Forelimb muscle (tissue), 1 donor: Measurements from ENCODE around the gene PTPRH. TPM values are rescaled to one million over a fixed set of nuclear protein-coding genes. Genes with fewer than 3 reads are reported as not detected.
"Not testable (repeated sequence)": the region's sequence is repeated elsewhere in the genome, so short reads cannot be mapped to it uniquely, and the experiment has no call there.

ENCODE experiments used
- DNase-seq: peaks from one replicate; pipeline ENCODE4 v3.0.0-alpha.2; 2013; ENCODE audit warnings: low read depth
- polyA plus RNA-seq: library from polyadenylated mRNA; unstranded; fragments of 120-200 nt; gene quantifications from one replicate; pipeline ENCODE4 v1.2.1, GENCODE V29; 2013; ENCODE audit not compliant: insufficient read length

The PTPRH gene
- polyA plus RNA-seq, 1 donor = 0.11 TPM

DNA sequence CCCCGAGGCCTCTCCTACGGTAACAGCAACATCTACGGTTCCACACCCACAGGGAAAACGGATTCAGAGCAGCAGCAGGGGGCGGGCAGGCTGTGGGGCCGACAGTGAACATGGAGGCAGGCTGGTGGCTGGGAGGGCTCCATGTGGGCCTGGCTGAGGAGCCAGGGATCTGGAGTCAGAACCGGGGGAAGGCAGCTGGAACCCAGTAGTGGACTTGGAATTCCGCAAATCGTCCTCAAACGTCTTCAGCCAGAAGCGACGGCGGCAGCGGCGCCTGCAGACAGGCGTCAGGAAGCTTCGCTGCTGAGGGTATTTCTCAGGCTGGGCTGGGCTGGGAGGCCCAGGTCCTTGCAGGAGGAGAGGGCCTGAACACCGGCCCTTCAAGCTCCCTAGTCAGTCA is 17.5 kb upstream of the PTPRH start:
- no peak for DNase-seq

DNA sequence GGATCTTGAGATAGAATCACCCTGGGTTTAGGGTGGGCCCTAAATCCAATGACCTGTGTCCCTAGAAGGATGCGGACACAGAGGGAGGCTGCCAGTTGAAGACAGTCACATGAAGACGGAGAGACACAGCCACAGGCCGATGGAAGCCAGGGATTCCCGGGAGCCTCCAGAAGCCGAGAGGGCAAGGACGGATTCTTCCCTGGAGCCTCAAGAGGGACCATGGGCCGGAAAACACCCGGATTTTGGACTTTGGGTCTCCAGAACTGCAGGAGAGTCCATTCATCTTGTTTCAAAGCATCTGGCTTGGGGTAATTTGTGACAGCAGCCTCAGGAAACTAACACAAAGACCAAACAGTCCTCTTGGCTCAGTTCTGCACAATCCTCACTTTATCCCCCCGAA is 17.0 kb upstream of the PTPRH start:
- no peak for DNase-seq

DNA sequence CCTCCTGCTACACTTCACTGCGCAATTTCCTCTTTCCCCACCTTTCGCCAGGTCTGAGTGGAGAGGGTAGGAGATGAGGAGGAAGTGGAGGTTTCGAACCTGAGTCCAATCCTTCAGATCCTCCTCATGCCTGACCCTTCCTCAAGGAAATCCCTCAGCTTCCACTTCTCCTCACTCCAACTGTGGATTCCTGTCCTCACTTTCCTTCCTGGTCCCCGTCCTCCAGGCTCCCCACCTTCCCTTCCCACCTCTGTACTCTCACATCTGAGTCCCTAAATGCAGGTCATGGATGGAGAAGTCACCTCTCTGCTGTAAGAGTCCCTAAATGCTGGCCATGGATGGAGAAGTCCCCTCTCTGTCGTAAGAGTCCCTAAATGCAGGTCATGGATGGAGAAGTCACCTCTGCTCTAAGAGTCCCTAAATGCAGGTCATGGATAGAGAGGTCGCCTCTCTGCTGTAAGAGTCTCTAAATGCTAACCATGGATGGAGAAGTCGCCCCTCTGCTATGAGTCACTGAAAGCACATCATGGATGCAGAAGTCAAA is 16.2 kb upstream of the PTPRH start:
- no peak for DNase-seq

DNA sequence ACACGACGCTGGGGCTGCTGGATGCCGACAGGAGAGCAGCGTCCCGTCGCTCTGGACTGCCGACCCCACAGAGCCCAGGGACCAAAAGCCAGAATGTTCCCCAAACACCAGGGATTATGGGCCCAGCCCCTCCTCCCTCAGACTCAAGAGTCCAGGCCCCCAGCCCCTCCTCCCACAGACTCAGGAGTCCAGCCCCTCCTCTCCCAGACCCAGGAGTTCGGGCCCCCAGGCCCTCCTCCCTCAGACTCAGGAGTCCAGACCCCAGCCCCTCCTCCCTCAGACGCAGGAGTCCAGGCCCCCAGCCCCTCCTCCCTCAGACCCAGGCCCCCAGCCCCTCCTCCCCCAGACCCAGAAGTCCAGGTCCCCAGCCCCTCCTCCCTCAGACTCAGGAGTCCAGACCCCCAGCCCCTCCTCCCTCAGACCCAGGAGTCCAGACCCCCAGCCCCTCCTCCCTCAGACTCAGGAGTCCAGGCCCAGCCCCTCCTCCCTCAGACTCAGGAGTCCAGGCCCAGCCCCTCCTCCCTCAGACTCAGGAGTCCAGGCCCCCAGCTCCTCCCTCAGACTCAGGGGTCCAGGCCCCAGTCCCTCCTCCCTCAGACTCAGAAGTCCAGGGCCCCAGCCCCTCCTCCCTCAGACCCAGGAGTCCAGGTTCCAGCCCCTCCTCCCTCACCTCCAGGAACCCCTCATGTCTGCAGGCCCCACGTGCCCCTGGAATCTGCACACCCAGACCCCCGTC is 15.5 kb upstream of the PTPRH start:
- not testable (repeated sequence) for DNase-seq

DNA sequence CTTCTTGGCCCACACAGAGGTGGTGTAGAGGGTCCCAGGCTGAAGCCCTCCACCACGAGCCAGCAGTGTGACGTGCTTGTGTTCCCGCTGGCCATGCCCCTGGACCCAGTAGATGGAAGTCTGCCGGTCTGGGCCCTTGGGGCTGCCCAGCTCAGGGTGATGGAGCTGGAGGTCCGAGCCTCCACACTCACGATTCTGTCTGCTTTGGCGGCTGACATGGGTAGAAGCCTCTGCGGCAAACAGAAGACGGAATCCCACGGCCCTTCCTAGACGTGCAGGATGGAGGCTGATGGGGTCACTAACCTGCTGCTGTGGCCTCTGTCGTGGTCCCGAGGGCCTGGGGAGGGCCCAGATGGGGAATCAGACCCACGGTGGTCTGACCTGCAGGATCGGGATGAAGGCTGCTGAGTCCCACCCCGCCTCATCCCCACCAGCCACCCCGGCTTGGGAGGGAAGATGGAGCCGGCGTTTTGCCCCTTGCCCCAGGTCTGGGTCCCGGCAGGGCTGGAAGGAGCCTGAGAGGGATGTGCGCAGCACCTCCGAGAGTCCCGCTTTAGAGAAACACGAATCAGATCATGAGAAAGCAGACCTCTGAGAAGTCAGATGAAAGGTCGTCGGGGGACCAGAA is 14.9 kb upstream of the PTPRH start:
- no peak for DNase-seq

DNA sequence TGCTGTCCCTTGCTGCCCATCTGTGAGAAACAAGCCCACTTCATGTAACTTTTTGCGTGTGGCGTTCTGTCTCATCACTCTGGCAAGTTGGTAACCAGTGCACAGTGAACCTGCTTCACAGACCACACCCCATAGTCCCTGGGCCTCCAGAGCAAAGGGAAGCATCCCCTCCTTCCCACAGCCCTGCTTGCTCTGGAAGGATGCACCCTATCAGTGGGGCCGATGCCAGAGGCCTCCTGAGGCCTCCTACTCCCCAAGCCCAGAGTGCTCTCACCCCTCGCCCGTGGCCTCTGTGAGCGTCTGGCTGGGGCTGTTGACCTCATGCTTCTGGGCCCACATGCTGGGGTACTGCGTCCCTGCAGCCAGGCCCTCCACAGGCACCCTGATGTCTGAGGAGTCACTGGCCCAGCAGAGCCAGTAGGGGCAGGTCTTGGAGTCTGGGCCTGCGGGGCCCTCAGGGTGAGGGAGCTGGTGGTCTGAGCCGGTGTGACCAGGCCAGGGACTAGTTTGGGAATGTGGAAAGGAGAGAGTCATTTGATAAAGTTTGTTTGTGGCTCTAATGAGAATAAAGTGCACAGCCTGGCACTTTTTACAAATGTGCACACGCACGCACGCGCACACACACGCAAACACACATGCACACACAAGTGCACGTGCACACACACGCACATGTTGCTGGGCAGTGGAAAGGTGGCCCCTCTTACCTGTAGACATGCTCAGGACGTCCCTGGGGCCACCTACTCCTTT is 14.2 kb upstream of the PTPRH start:
- DNase-seq = no peak

DNA sequence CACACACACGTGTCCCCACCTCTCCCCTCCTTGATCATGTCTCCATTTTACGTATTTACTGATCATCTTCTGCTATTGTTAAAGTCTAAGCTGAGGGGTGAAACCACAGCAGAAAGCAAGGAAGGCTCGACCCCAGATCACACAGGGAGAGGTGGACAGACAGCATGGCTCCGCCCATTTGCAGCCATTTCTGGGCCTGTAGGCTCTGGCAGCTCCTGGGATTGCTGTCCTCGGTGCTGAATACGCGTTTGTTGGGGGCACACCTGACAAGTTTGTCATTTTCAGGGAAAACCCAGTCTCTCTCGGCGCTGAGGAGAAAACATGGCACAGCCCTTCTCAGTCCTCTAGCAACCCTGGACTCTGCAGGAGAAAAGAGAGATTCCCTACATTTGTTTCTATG is 11.2 kb upstream of the PTPRH start:
- DNase-seq = no peak

DNA sequence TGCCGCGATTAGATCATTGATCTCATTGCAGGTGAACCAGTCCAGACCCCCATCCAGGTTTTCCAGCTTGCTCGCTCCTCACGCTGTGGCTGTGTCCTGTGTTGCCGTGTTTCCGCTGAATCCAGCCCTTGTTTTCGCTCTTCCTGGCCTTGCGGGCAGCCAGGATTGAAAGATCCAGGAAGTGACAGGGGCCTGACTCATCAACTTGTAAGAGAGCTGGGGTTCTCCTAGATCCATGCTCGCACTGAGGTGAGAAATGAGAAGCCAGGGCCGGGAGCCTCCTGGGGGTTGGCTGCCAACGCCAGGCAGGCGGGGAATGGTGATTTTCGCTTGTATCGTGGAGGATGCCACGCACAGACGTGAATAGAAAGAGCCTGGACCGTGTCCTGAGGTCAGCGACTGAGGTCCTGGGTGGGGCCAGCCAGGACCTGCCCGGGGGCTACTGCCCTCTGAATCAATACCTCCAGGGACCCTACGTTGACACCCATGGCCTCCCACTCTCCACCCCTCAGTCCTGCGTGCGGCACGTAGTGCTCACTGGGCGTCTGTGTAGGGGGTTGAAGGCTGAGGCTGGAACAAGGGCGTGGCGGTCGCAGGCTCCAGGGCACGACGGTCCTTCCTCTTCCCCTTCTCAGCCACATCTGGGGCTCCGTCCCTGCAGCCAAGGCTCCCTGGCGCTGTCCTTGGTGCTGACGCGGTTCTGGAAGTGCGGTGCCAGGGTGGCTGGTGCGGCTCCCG is 7.3 kb upstream of the PTPRH start:
- DNase-seq = peak; percentile 43

DNA sequence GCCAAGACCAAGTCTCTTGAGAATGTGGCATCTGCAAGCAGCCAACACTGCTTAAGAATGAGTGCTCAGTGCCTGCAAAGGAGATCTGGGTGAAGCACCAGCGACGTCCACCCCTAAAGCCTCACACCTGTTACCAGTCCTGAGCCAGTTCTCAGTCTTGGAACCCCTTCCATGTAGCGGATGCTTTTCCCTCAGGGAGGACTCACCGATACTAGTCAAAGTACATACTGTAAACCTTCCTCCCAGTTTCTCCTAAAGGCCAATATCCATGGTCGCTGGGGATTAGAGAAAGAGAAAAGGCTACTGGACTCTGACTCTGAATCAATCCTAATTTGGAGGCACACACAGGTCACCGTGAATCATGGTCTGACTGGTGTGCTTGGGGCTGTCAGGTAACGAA is 4.2 kb upstream of the PTPRH start:
- no peak for DNase-seq

DNA sequence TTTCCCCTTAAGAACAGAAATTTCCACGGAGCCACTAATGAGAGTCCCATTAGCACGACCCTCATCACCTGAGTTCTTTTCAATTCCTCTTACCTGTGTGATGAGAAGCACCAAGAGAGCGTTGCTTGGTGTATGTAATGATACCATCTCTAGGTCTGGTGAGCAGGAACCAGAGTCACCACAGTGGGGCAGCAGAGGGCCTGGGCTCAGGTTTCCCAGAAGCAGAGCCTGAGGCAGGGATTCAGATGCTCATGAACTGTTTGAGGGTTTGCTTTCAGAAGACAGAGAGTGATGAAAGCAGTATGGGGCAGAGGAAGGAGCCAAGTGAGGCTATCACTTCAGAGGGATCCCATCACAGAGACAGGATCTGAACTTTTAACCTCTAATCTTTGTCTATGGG is 3.1 kb upstream of the PTPRH start:
- no peak for DNase-seq

DNA sequence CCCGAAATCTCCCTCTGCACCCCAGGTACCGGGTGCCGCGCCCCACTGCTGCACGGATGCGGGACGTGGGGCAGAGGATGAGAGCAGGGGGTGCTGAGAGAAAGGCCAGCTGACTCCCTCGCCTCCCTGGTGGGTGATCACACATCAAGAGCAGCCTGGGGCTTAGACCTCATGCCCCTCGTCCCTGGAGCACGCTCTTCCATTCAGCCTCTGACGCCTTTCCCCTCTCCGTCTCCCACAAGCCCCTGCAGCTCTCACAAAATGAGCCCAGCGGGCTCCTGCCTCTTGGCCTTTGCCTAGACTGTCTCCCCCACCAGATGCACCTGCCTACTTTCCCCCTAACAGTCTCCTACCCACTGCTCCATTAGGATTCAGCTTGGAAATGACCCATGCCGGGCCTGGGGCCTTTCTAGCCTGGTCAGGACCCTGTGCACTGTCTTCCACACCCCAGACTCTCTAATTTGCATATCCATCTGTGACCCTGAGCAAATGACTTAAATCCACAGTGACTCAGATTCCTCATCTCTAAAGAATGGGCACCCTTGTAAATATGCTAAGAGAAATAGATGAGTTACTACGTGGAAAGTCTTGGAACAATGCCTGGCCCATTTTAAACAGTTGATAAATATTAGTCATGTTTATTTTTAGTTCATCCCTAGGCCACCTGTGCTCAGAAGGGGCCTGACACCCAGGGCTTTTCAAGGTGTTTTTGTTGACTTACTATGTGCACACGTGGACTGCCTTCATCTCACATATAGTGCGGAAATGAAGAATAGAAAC is 582 bp upstream of the PTPRH start:
- DNase-seq = no peak

DNA sequence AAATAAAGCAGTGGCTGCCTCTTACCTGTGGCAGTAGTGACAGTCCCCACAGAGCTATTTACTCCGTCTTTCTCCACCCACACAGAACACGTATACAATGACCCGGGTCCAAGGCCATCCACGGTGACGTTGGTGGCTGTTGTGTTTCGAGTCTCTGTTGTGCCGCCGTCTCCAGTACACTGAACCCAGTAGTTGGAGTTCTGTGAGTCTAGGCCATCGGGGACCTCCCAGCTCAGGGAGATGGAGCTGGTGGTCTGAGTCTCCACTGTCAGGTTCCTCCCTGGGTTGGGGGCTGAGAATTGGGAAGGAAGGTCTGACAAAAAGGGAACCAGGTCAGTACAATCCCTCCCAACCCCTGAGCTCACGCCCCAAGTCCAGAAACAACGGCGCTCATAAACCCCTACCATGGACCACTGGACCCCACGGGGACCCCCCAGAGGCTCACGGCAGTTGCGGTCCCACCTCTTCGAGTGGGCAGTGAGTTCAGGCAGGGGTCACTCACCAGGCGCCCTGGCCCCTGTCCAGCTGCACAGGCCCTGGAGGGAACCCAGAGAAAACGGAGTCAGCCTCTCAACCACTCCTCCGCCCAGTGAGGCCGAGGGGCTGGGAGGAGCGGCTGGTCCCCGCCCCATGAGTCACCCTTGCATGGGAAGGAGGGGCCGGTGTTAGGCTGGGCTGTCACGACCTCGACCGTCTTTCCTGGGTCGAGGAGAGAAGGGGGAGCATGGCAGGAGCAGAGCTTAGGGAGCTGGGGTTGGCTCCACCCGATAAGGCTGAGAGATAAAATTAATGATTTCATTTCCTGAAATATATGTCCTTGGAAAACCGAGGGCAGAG is 2.4 kb downstream of the PTPRH start:
- DNase-seq = no peak

DNA sequence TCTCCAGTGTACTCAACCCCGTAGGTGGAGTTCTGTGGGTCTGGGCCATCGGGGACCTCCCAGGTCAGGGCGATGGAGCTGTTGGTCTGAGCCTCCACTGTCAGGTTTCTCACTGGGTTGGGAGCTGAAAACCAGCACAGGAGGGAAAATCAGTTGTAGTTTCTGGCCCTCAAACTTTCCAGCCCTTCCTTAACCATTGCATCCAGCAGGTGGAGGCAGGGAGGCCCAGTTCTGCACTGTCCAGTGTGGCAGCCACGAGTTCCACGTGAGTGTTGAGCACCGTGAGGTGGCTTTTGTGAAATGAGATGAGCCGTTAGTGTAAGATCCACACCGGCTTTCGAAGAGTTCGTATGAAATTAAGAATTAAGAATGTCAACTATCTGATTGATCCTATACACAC is 7.1 kb downstream of the PTPRH start:
- not testable (repeated sequence) for DNase-seq

DNA sequence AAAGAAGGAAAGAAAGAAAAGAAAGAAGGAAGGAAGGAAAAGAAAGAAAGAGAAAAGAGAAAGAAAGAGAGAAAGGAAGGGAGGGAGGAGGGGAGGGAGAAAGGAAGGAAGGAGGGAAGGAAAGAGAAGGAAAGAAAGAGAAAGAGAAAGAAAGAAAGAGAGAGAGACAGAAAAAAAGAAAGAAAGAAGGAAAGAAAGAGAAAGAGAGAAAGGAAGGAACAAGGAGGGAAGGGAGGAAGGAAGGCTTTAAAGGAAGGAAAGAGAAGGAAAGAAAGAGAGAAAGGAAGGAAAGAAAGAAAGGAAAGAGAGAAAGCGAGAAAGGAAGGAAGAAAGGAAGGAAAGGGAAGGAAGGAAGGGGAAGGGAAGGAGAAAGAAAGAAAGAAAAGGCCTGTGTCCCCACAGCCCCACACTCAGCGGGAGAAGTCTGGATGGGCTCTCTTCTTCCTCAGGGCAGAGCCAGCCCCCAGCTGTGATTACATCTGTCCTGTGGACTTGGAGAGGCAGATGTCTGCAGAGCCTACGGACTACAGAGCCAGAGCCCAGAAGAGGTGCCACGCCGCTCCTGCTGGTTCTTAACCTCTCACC is 9.6 kb downstream of the PTPRH start:
- no peak for DNase-seq

DNA sequence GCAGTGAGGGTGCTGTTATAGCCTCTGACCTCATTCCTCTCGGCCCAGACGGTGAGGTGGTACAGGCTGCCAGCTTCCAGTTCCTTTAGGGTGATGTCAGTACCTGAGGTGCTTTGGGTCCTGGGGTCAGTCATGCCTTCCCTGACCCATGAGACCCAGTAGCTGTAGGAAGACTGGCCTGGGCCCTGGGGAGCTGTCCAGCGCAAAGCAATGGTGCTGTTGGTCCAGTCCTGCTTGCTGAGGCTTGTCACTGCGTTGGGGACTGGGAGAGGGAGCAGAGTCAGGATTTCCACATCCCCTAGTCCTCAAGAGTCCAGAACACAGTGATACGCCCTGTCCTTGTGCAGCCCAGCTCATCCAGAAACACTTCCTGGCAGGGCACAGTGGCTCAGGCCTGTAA is 10.7 kb downstream of the PTPRH start:
- DNase-seq = no peak

DNA sequence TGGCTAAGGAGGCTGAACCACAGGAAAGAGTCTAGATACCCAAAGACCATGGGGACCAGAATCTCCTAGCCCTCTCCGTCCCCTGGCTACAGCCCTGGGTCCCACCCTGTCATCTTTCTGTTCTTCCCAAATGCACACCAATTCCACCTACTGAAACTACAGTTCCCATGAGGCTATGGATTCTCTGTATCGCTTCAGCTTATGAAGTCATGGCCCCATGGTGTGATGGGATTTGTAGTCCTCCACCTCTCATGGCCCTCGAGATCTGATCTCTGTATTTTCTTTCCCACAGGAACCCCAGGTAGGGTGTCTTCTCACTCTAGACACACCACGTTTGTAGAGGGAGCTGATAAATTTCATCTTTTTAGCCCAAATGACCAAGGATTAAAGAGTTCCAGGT is 11.8 kb downstream of the PTPRH start:
- DNase-seq = no peak

DNA sequence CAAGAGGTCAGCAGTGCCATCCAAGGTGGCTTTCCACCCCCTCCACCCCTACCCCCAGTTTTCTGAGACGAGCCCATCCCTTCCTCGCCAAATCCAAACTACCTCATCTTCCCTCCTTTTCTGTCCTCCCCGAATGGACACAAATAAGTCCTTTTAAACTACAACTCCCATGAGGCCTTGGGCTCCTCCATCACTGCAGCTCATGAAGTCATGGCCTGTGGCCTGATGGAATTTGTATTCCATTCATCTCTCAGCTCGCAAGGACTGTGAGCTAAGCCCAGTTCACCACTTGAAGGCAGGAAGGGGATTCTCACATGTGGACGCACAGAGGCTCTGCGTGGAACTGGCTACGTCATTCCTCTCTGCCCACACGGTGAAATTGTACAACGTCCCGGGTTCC is 12.5 kb downstream of the PTPRH start:
- no peak for DNase-seq

DNA sequence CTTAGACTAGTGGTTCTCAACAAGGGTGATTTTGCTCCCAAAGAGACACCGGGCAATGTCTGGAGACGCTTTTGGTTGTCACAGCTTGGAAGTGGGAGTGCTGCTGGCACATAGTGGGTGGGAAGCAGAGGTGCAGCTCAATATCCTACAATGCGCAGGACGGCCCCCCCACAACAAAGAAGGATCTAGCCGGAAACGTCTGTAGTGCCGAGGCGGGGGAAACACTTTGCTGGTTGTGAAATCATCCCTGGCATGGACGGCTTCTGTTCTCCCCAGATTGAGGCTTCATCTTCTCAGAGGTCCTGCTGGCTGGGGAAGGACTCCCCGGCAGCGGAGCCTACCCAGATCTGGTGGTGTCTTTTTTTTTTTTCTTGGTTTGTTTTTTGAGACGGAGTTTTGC is 15.8 kb downstream of the PTPRH start:
- no peak for DNase-seq

DNA sequence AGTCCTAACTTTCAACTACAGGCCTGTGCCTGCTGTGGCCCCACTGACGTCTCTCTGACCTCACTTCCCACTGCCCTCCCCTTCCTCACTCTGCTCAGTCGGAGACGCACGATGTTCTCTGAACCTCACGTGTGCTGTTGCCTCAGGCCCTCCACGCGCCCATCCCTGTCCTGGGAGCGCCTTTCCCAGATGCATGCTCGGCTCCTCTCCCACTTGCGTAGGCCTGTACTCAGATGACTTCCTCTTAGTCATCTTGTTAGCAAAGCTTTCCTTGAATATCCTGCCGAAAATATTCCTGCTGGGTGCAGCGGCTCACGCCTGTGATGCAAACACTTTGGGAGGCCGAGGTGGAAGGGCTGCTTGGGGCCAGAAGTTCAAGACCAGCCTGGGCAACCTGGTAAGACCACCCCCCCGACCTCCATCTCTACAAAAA is 19.9 kb downstream of the PTPRH start:
- DNase-seq = no peak

DNA sequence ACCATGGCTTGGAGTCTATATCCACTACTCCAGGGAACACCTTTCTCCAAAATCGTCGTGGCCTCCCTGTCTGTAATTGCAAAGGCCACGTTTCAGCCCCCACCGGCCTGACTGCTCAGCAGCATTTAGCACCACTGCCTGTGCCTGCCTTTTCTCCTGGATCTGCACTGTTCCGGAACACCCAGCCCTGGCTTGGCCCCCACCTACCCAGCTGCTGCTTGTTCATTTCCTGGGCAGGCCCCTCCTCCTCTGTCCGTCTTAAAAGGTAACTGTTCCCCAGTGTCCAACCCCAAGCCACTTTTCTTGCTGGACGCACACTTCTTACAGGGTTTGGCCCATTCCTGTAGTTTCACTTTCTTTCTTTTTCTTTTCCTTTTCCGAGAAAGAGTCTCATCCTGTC is 20.7 kb downstream of the PTPRH start:
- no peak for DNase-seq
